ENCODE results near the gene HDGFL3.

DNA sequence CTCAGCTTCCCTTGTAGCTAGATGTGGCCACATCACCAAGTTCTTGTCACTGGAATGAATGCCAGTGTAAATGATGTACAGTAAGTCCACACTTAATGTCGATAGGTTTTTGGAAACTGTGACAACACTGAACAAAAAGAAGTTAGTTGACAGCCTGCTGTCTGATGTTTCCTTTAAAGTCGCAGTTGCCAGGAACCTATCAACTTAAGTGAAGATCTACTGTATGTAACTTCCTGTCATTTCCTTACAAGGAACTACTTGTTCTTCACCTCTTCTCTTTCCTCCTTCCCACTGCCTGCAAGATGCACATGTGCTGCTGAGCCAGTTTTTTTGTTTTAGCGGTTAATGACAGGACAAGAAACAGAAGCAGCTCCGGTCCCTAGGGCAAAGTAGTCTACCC, 44.6 kb downstream of the HDGFL3 start:
- TF ChIP-seq EP300 (IDR thresholded peaks at IDR 0.05): no peak
- TF ChIP-seq, protein P1, sequence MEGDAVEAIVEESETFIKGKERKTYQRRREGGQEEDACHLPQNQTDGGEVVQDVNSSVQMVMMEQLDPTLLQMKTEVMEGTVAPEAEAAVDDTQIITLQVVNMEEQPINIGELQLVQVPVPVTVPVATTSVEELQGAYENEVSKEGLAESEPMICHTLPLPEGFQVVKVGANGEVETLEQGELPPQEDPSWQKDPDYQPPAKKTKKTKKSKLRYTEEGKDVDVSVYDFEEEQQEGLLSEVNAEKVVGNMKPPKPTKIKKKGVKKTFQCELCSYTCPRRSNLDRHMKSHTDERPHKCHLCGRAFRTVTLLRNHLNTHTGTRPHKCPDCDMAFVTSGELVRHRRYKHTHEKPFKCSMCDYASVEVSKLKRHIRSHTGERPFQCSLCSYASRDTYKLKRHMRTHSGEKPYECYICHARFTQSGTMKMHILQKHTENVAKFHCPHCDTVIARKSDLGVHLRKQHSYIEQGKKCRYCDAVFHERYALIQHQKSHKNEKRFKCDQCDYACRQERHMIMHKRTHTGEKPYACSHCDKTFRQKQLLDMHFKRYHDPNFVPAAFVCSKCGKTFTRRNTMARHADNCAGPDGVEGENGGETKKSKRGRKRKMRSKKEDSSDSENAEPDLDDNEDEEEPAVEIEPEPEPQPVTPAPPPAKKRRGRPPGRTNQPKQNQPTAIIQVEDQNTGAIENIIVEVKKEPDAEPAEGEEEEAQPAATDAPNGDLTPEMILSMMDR (IDR thresholded peaks at IDR 0.05): no peak

All from ovary (tissue), 3 donors.